Dermis lymphatic vessel endothelial cell (primary cell): ENCODE results near the gene HIVEP1. TPM values are rescaled to one million over a fixed set of nuclear protein-coding genes. Genes with fewer than 3 reads are reported as not detected.

Experiments used
- total RNA-seq: library from RNA; depleted of rRNA; stranded (reverse); fragments of >200 nt; gene quantifications from 2 replicates; pipeline ENCODE4 v1.2.1, GENCODE V29; 2014

Gene HIVEP1
- total RNA-seq: 4.9 and 8.5 TPM in 2 replicates

GRCh38 chr6:12012038-12012557, at the start of gene HIVEP1:
Gene HIVEP1 (plus strand): TSS chr6:12012312. CDS start chr6:12015629, 3,317 bp downstream.

Other genes starting within 250 kb of the HIVEP1 start
- gene ADTRP, start 233.5 kb upstream of the HIVEP1 start, total RNA-seq: 0.09 and 0.11 TPM in 2 replicates